Endothelial cell of hepatic sinusoid (primary cell): ENCODE results near the gene ATXN7L1.
"Not testable (repeated sequence)": the region's sequence is repeated elsewhere in the genome, so short reads cannot be mapped to it uniquely, and the experiment has no call there.

Experiments used
- in situ Hi-C: cut with HindIII; loops from 2 replicates; pipeline ENCODE4 v1.10.0; 2017; ENCODE audit warnings: low sequenced_read_pairs

ATXN7L1 gene

DNA sequence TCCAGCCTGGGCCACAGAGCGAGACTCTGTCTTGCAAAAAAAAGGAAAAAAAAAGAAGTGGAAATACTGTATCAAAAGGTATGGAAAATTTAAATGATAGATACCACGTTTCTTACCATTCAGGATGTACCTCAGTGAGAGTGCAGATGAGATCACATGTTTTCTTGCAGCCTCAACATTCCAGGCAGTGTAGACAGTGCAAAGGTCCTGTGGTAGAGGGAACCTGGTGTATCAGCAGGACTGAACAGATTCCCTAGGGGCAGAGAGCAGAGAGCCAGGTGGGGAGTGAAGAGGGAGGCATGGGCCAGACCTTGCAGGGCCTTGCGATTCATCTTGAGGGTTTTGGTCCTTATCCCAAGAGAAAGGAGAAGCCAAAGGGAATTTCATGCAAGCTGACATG is 17.7 kb upstream of the ATXN7L1 start:
- in situ Hi-C loops, result no loop called here

DNA sequence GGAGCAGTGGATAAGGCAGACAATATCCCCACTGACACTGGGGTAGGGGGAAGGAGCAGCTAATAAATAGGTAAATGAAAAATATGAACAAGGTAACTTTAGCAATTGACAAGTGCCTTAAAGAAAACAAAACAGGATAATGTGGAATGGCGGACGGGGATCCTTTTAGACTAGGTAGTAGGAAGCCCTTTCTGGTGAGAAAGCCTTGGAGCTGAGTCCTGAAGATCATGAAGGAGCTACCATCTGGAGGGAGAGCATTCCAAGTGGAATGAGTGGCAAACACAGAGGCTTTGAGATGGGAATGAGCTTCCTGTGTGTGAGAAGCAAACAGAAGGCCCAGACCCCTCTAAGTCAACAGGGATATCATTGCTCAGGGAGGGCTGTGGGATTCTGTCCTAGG is 16.0 kb upstream of the ATXN7L1 start:
- in situ Hi-C loops, result no loop called here

DNA sequence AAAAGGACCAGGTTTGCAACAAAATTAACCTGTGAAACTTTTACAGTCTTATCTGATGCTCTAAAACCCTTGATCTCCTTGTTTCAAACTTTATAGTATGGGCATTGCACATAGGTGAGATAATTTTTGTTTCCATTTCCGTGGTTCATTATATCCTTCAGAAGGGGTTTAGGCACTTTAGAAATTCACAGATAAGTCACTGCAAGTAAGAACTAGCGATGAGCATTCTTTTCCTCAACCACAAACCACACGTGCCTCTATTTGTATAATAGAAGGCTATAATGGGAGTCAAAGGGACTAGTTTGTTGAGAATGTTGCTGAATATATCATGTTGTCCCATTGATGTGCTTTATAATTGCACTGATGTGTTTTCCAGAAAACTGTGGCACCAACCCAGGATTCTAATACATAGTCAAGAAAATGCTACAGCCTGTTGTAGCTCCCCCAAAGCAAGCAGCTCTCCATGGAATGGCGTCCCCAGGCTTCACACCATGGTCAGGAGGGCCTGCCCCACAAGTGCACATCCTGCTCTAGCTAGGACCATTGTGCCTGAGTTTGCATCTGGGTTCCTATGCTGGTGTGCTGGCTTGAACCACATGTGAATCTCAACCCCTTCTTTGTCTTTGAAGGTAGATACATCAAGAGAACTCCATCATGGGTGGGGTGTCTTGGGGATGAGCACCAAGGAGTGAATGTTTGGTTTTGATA is 14.0 kb upstream of the ATXN7L1 start:
- in situ Hi-C loops, result no loop called here

DNA sequence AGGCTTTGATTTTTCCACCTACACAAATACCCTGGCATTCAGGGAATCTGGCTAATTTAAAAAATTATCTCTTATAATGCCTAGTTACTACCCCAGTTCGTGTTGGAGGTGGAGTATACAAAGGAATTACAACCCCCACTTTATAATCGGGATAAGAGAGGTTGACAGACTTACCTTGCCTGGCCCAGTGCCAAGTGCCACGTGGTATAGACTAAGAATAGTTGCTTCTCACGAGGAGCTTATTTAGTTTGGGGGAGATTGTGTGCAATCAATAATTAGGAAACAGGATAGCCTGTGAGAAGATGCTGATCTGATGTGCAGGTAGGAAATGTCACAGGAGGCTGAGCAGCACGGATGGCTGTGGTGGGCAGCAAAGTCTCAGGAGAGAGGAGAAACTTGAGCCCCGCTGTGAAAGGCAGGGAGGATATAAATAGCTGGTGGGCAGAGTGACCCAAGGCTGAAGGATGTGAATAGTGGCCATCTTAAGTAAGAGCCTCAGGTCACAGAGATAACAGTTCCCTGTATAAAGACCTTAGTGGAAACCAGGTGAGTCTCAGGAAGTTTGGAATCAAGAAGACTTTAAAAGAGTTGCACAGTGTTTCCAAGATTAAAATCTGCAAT is 11.3 kb upstream of the ATXN7L1 start:
- in situ Hi-C loops, result no loop called here

DNA sequence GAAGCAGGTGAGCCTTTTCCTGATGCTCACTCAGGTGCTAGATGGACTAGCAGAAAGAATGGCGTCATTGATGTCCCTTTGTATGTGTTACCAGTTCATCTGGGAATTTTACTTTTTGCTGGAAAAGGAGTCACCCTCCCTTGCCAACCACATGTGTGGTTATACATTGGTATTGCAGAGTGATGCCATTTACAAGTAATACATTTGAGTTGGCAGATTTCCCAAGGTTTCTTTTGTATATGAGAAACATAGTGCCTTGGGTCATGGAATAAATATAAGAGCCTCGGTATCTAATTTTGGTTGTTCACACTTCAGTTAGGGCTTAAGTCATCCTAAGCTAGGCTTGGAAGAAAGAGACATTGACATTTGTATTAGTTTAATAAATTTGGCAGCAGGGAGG is 10.4 kb upstream of the ATXN7L1 start:
- in situ Hi-C loops, result no loop called here

DNA sequence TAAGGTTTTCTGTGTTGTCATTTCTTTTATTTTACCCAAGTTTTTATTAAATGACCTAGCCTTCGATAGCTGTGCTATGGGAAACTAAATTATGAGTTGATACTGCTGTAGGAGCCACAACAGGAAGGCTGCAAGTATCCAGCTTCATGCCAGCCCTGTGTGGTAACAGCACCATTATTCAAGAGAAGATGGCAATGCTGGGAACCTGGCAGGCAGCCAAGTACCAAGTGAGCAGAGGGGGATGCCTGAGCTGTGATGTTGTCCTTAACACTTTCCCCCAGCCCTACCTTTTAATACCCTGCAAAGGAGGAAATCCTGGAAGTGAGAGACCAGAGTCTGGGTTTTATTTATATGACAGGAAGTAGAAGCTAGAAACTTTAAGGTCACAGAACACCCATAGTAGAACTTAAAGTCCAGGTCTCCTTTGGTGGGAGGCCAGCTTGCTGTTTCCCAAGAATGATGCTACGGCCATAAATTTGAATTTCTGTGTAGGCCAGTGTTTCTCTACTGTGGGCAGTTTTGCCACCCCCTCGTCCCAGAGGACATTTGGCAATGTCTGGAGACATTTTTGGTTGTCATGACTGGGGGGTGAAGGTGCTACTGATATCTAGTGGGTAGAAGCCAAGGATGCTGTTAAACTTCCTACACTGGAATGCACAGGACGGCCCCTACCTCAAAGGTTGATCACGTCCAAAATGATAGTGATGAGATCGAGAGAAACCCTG is 9.2 kb upstream of the ATXN7L1 start:
- in situ Hi-C loops, result no loop called here

DNA sequence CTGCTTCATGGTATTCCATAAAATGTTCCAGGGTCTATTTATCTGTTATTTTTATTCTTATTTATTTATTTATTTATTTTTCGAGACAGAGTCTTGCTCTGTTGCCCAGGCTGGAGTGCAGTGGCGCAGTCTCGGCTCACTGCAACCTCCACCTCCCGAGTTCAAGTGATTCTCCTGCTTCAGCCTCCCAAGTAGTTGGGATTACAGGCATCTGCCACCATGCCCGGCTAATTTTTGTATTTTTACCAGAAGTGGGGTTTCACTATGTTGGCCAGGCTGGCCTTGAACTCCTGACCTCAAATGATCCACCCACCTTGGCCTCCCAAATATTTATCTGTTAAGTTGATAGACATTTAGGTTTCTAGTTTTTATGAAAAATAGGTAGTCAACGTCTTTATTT is 6.8 kb upstream of the ATXN7L1 start:
- in situ Hi-C loops, result not testable (repeated sequence)

DNA sequence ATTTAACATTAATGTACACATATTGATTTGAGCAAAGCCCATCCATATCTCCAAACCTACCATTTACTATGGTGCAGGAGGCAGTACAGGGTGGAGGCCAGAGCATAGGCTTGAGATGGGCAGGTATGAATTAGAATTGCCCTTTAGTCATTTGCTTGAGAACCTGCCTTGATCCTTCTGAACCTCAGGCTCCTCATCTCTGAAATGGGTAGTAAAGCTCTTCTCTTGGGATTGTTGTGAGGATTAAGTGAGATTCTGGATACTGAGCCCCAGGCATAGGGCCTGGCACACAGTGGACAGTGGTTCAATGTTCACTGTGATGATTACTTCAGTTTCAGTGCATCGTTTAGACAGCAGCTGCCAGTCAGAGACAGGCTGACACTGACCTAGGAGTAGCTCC is 5.0 kb upstream of the ATXN7L1 start:
- in situ Hi-C loops, result no loop called here

DNA sequence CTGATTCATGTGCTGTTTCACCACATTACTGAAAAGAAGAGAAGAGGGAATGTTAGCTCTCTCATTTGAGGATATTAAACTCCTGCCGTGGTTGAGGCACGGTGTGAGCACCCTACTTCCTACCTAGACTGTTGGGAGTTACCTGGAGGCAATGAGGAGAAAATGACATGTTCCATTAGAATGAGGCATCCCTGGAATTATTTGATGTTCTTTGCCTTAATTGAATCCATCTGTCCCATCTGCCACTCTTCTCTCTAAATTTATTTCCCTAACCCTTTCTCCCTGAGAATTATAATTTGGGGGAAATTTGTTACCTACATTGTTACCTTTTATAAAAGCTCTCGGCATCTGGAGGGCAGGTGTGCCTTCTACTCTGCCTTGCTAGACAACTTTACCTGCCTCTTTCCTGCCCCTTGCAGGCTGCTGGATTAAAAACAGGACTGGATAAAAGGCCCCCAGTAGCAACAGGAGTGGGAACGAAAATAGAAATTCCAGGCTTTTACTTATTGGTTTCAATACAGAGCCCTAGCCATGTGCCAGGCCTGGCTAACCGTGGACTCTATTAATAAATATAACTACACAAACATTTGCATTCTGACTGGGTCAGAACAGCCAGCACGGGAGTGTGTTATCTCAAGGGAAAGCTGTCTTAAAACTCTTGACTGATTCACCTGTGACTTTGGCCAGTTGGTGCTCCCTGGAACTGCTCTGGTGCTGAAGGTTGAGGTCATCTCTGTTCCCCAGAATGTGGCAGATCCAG is 4.4 kb upstream of the ATXN7L1 start:
- in situ Hi-C loops, result no loop called here

DNA sequence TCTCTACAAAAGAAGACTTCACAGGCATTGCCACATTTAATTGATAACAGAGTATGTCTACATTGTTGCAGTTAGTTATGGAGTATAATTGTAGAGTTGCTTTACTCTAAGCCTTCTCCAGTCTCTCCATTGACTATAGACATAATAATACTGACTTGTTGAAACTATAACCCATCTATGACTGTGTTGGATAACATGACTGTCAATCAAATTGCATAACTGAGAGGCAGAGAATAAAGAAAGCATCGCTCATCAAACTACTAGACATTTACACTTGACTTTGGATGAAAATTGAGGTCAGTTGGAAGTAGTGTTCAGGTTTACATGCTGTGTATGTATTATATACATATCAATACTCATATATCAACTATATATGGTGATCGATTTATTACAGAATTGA is 3.4 kb upstream of the ATXN7L1 start:
- in situ Hi-C loops, result no loop called here

DNA sequence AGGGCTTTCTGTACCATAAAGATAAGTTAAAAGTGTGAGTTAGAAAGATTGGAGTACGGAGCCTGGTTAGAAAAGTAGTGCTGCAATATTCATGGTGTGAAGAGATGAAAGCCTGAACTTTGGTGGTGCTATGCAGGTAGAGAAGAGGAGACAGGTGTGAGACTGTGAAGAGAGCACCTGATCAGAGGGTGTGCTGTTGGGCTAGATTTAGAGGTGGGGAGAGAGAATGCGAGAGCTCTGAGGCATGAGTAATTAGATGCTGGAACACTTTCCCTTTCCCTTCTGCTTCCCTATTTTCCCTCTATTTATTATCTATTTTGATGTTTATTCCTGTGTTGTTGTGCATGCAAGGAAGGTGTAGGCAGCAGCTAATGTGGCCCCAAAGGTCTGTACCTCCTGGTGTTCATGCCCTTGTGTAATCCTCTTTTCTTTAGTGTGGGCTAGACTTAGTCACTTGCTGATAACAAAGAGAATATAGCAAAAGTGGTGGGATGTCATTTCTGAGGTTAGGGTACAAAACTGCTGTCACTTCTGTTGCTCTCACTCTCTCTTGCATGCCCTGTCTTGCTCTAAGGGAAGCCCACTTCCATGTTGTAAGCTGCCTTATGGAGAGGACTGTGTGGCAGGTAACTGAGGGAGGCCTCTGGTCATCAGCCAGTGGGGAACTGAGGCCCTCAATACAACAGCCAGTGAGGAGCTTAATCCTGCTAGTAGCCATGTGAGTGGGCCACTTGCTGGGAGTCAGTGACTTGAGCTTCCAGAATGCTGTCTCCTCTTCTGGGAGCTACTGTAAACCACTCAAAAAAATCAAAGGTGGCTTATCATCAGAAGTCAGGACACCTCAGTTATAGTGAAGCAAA is 2.6 kb upstream of the ATXN7L1 start:
- in situ Hi-C loops, result no loop called here

DNA sequence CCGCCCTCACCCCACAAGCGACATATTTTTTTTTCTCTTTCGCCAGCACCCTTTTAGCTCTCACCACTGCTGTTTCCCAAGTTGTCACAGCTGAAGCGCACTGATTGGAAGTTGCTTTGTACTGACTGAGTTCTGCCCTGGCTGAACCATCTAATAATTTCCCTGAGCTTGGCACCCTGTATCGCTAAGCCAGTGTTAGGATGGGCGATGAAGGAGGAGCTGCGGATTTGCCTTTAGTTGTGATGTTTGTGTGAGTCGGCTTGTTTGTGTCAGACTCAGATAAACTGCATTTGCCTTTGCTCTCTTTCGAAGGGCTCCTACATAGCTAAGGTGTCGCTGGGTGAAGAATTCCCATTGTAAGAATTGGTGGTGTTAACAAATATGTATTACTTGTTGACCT is 1.3 kb upstream of the ATXN7L1 start:
- in situ Hi-C loops, result no loop called here

DNA sequence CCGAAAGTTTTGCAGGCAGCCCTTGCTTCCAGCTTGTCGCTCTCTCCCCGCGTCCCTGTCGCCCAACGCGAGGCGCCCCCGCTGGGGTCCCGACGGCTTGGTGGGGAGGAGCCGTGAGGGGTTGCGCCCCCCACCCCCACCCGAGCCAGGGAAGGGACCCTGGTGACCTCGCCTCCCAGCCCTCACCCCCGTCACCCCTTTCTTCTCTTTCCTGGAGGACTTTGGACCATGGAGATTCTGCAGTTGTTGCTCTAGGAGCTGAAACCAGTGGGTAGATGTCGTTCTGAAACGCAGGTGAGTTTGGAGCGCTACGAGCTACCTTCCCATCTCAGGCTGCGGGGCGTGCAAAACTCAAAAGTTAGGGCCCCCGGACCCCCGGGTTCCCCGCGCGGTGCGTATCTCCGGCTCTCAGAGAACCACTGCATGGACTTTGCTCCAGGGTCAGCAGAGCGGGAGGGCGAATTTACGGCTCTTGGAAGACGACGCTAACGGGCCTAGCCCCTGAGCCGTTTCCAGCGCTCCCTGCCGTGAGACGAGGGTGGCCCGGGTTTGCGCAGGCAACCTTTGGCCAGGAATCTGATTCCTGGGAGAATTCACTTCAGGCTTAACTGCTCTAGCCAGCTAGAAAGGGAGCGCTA is 684 bp upstream of the ATXN7L1 start:
- in situ Hi-C loops, result no loop called here

DNA sequence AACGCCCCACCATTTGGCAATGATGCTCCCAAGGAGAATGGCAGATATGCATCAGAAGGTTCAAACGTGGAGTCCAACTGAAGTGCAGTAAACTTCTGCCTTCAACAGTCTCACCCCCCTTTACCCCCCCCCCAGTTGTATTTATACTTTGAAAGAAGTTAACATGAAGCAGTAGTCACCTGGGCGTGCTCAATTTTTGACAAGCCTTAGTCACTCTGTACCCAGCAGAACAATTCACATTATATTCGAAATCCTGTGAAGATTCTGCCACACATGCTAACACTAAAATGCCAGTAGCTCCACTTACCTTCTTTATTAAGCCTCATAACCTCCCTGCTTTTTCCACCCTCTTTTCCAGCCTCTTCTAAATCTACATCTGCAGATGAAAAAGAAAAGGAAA is 894 bp downstream of the ATXN7L1 start:
- in situ Hi-C loops, result no loop called here

DNA sequence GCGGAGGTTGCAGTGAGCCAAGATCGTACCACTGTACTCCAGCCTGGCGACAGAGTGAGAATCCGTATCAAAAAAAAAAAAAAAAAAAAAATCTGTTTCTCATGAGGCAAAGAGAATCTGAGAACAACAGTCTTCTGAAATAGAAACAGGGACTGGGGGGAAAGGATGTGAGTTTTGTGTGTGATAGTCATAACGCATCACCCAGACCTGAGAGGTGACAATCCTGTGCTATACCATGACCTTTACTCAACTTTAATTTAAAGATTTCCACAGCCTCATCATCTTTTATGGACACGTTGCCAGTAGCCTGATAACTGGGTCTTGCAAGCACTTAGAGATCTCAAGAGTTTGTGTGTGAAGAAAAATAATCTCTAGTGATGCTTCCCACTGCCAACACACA is 2.3 kb downstream of the ATXN7L1 start:
- in situ Hi-C loops, result no loop called here

DNA sequence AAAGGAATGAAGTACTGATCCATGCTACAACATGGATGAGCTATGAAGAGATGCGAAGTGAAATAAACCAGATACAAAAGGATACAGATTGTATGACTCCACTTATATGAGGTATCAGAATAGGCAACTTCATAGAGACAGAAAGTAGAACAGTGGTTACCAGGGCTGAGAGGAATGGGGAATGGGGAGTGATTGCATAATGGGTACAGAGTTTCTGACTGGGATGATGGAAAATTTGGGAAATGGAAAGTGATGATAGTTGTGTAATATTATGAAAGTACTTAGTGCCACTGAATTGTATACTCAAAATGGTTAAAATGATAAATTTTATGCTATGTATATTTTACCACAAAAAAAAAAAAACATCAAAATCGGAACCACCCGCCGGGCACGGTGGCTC is 3.9 kb downstream of the ATXN7L1 start:
- in situ Hi-C loops, result no loop called here

DNA sequence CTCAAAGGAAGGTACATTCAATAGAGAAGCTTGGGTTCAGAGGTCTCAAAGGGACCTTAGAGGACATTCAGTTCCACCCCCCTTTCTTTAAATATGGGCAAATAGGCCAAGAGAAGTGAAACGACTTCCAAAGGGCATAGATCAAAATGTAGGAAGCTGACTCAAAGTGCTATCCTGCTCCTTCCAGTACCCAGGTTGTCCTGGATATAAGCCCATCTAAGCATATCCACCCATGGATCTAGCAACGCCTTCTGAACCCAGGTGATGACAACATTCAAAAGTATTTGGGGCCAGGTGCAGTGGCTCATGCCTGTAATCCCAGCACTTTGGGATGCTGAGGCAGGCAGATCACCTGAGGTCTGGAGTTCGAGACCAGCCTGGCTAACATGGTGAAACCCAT is 5.3 kb downstream of the ATXN7L1 start:
- in situ Hi-C loops, result no loop called here

DNA sequence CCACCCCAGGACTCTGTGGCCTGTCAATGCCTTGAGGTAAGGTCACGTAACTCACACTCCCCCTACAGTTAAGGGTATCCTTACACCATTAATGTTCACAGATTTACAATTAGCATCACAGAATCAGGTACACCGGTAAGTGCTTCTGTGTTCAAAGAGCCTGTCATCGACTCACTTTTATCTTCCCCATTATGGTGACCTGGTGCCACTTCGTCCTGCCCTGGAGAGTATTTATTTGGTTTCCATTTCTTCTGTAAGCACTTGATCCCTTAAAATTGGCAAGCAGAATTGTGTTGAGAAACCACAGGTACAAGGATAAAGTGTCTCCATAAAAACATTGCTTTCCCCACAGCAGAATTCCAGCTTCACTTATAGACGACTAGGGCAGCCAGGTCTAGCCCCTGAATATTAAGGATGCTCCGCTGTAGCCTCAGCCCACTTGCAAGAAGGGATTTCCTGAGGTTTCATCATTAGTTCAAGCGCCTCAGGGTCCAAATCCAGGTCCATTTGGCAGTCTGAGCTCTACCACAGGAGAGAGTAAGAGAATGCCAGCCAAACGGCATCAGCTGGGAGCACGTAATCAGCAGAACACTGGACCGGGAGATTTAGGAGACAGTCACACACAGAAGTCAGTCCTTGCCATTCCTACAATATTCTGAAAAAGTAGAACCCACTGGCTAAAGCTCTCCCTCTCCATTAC is 10.1 kb downstream of the ATXN7L1 start:
- in situ Hi-C loops, result no loop called here

DNA sequence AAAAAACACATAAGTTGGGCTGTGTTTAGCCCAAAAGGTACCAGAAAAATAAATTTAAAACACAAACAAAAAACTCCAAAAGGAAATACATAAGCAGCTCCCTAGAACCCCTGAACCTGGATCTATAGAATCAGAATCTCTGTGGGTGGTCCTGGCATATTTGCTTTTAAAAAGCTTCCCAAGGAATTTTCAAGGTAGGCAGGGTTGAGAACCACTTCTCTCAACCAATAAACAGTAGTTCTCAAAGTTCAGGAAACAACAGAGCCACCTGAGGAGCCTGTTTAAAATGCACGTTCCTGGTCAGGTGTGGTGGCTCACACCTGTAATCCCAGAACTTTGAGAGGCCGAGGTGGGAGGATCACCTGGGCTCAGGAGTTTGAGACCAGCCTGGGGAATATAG is 12.5 kb downstream of the ATXN7L1 start:
- in situ Hi-C loops, result no loop called here

DNA sequence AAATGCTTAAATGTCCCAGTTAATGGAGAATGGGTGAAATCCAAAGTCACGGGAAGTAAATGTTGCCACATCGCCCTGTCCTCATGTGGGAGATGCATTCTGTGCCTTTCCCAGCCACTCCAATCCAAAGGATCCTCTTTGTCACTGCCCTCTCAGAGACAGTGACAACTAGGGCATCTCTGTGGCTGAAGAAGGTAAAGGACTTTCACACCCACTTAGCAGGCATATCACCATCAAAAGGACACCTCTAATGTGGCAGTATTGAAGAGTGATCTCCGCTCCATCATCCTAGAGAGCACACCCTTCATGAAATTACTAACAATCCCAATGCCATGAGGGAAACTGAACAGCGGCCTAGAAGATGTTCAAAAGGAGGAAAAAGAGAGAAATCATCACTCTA is 13.6 kb downstream of the ATXN7L1 start:
- in situ Hi-C loops, result no loop called here
